ENCODE measurements around the gene GPRIN2. TPM values are rescaled to one million over a fixed set of nuclear protein-coding genes. Genes with fewer than 3 reads are reported as not detected.

The GPRIN2 gene
- total and polyA plus RNA-seq, 2 donors: 0.27 to 1.2 TPM

GRCh38 chr10:46558122-46558391, 1.6 kb upstream of the GPRIN2 start:
- no peaks in the 10 kb centered on the region for H3K4me1 ChIP-seq (ENCODE audit: insufficient read depth)
- H3K36me3 ChIP-seq (ENCODE audit: insufficient read depth): no peaks in the 10 kb centered on the region
- WGBS: 45% methylated on average over 1 of the region's 1 CpG
- H3K4me3 ChIP-seq (ENCODE audit: low read depth, low read length): no peak overlapping the region
- DNase-seq (ENCODE audit: extremely low spot score): no peak
- H3K27ac ChIP-seq (ENCODE audit: low read depth): no peak overlapping the region

GRCh38 chr10:46557319-46558121, 1.1 kb upstream of the GPRIN2 start:
- Histone ChIP-seq H3K27ac (ENCODE audit: low read depth) (no peak overlapping the region), H3K4me3 (ENCODE audit: low read depth, low read length) (no peak overlapping the region), H3K4me1 (ENCODE audit: insufficient read depth) (no peaks in the 10 kb centered on the region), H3K36me3 (ENCODE audit: insufficient read depth) (no peaks in the 10 kb centered on the region)
- no peak for DNase-seq (ENCODE audit: extremely low spot score)
- 91% methylated on average over 33 of the region's 33 CpGs for WGBS

- H3K4me1 ChIP-seq (ENCODE audit: insufficient read depth): no peaks in the 10 kb centered on the region
- WGBS: 36% methylated on average over 47 of the region's 47 CpGs
- no peak for DNase-seq (ENCODE audit: extremely low spot score)
- no peaks in the 10 kb centered on the region for H3K36me3 ChIP-seq (ENCODE audit: insufficient read depth)
- H3K4me3 ChIP-seq (ENCODE audit: low read depth, low read length): peak overlapping the region; percentile 29
- H3K27ac ChIP-seq (ENCODE audit: low read depth): no peak overlapping the region
Observed at GRCh38 chr10:46555713-46556514, 544 bp downstream of the GPRIN2 start.

GRCh38 chr10:46555366-46555712, 1.1 kb downstream of the GPRIN2 start:
- no peak for DNase-seq (ENCODE audit: extremely low spot score)
- H3K4me1 ChIP-seq (ENCODE audit: insufficient read depth): no peaks in the 10 kb centered on the region
- no peak overlapping the region for H3K4me3 ChIP-seq (ENCODE audit: low read depth, low read length)
- 85% methylated on average over 4 of the region's 4 CpGs for WGBS
- H3K36me3 ChIP-seq (ENCODE audit: insufficient read depth): no peaks in the 10 kb centered on the region
- H3K27ac ChIP-seq (ENCODE audit: low read depth): no peak overlapping the region

GRCh38 chr10:46554166-46554781, 2.2 kb downstream of the GPRIN2 start:
- WGBS: 93% methylated on average over 7 of the region's 7 CpGs
- H3K4me1 ChIP-seq (ENCODE audit: insufficient read depth): no peaks in the 10 kb centered on the region
- no peak overlapping the region for H3K4me3 ChIP-seq (ENCODE audit: low read depth, low read length)
- no peak for DNase-seq (ENCODE audit: extremely low spot score)
- no peaks in the 10 kb centered on the region for H3K36me3 ChIP-seq (ENCODE audit: insufficient read depth)
- H3K27ac ChIP-seq (ENCODE audit: low read depth): no peak overlapping the region

GRCh38 chr10:46553238-46554049, 3.0 kb downstream of the GPRIN2 start:
- Histone ChIP-seq H3K4me1 (ENCODE audit: insufficient read depth) (no peaks in the 10 kb centered on the region), H3K27ac (ENCODE audit: low read depth) (no peak overlapping the region), H3K4me3 (ENCODE audit: low read depth, low read length) (no peak overlapping the region), H3K36me3 (ENCODE audit: insufficient read depth) (no peaks in the 10 kb centered on the region)
- no peak for DNase-seq (ENCODE audit: extremely low spot score)
- WGBS: 82% methylated on average over 2 of the region's 2 CpGs

- DNase-seq (ENCODE audit: extremely low spot score): no peak
- no peaks in the 10 kb centered on the region for H3K36me3 ChIP-seq (ENCODE audit: insufficient read depth)
- 83% methylated on average over 10 of the region's 10 CpGs for WGBS
- H3K4me3 ChIP-seq (ENCODE audit: low read depth, low read length): no peak overlapping the region
- no peak overlapping the region for H3K27ac ChIP-seq (ENCODE audit: low read depth)
- no peaks in the 10 kb centered on the region for H3K4me1 ChIP-seq (ENCODE audit: insufficient read depth)
Observed at GRCh38 chr10:46552526-46553237, 3.8 kb downstream of the GPRIN2 start.

- H3K4me3 ChIP-seq (ENCODE audit: low read depth, low read length): no peak overlapping the region
- no peak for DNase-seq (ENCODE audit: extremely low spot score)
- H3K36me3 ChIP-seq (ENCODE audit: insufficient read depth): no peaks in the 10 kb centered on the region
- H3K27ac ChIP-seq (ENCODE audit: low read depth): no peak overlapping the region
- H3K4me1 ChIP-seq (ENCODE audit: insufficient read depth): no peaks in the 10 kb centered on the region
- WGBS: 86% methylated on average over 12 of the region's 12 CpGs
Observed at GRCh38 chr10:46551701-46552525, 4.5 kb downstream of the GPRIN2 start.

GRCh38 chr10:46550795-46551700, 5.4 kb downstream of the GPRIN2 start:
- no peak overlapping the region for H3K4me3 ChIP-seq (ENCODE audit: low read depth, low read length)
- H3K36me3 ChIP-seq (ENCODE audit: insufficient read depth): no peaks in the 10 kb centered on the region
- DNase-seq (ENCODE audit: extremely low spot score): no peak
- 84% methylated on average over 8 of the region's 8 CpGs for WGBS
- no peaks in the 10 kb centered on the region for H3K4me1 ChIP-seq (ENCODE audit: insufficient read depth)
- no peak overlapping the region for H3K27ac ChIP-seq (ENCODE audit: low read depth)

- DNase-seq (ENCODE audit: extremely low spot score): no peak
Observed at GRCh38 chr10:46550076-46550790, 6.2 kb downstream of the GPRIN2 start.

More at GRCh38 chr10:46550076-46550790, 6.2 kb downstream of the GPRIN2 start:
- Histone ChIP-seq H3K36me3 (ENCODE audit: insufficient read depth) (no peaks in the 10 kb centered on the region), H3K4me1 (ENCODE audit: insufficient read depth) (no peaks in the 10 kb centered on the region), H3K4me3 (ENCODE audit: low read depth, low read length) (no peak overlapping the region), H3K27ac (ENCODE audit: low read depth) (no peak overlapping the region)
- WGBS: 88% methylated on average over 20 of the region's 20 CpGs

All from urinary bladder (tissue), 4 donors.